ENCODE results near the gene RAC2.
"Not testable (repeated sequence)": the region's sequence is repeated elsewhere in the genome, so short reads cannot be mapped to it uniquely, and the experiment has no call there.

The RAC2 gene

GRCh38 chr22:37233371-37233750 is 10.7 kb downstream of the RAC2 start:
- not testable (repeated sequence) for DNase-seq

- no peak for DNase-seq
These were observed 11.7 kb downstream of the RAC2 start for GRCh38 chr22:37232140-37232998.

- DNase-seq, result no peak
These were observed 12.5 kb downstream of the RAC2 start for GRCh38 chr22:37231406-37232139.

- no peak for DNase-seq
These were observed 13.2 kb downstream of the RAC2 start for GRCh38 chr22:37230673-37231405.

GRCh38 chr22:37229805-37230672 is 14.0 kb downstream of the RAC2 start:
- no peak for DNase-seq

- DNase-seq, result no peak
These were observed 14.9 kb downstream of the RAC2 start for GRCh38 chr22:37229012-37229804.

- no peak for DNase-seq
These were observed 15.7 kb downstream of the RAC2 start for GRCh38 chr22:37228106-37229011.

- no peak for DNase-seq
These were observed 17.6 kb downstream of the RAC2 start for GRCh38 chr22:37226514-37226913.

GRCh38 chr22:37226087-37226486 is 18.0 kb downstream of the RAC2 start:
- DNase-seq, result no peak

GRCh38 chr22:37225481-37225880 is 18.6 kb downstream of the RAC2 start:
- DNase-seq, result peak; percentile 40

GRCh38 chr22:37224757-37225420 is 19.2 kb downstream of the RAC2 start:
- DNase-seq, result no peak

- DNase-seq, result no peak
These were observed 20.0 kb downstream of the RAC2 start for GRCh38 chr22:37223965-37224551.

GRCh38 chr22:37222440-37222971 is 21.6 kb downstream of the RAC2 start:
- no peak for DNase-seq

- no peak for DNase-seq
These were observed 22.4 kb downstream of the RAC2 start for GRCh38 chr22:37221424-37222333.

GRCh38 chr22:37220543-37220981 is 23.5 kb downstream of the RAC2 start:
- DNase-seq, result no peak

GRCh38 chr22:37219533-37219932 is 24.5 kb downstream of the RAC2 start:
- no peak for DNase-seq

- DNase-seq, result no peak
These were observed 25.2 kb downstream of the RAC2 start for GRCh38 chr22:37218771-37219411.

- no peak for DNase-seq
These were observed 25.7 kb downstream of the RAC2 start for GRCh38 chr22:37218399-37218770.
